ENCODE measurements around the gene SNAPIN.

GRCh38 chr1:153616917-153617311 lies 41.6 kb upstream of the SNAPIN start:
- TF ChIP-seq, protein P1, sequence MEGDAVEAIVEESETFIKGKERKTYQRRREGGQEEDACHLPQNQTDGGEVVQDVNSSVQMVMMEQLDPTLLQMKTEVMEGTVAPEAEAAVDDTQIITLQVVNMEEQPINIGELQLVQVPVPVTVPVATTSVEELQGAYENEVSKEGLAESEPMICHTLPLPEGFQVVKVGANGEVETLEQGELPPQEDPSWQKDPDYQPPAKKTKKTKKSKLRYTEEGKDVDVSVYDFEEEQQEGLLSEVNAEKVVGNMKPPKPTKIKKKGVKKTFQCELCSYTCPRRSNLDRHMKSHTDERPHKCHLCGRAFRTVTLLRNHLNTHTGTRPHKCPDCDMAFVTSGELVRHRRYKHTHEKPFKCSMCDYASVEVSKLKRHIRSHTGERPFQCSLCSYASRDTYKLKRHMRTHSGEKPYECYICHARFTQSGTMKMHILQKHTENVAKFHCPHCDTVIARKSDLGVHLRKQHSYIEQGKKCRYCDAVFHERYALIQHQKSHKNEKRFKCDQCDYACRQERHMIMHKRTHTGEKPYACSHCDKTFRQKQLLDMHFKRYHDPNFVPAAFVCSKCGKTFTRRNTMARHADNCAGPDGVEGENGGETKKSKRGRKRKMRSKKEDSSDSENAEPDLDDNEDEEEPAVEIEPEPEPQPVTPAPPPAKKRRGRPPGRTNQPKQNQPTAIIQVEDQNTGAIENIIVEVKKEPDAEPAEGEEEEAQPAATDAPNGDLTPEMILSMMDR (IDR thresholded peaks at IDR 0.05), result no peak
- no peak for TF ChIP-seq POLR2A (IDR thresholded peaks at IDR 0.05)

Measured in esophagus squamous epithelium (tissue), 4 donors.